GM18951 (cell line): Measurements from ENCODE around the gene MIB1.

ENCODE experiments used
- POLR2A ChIP-seq: IDR thresholded peaks from 4 replicates; pipeline ENCODE4 v1.6.1; 2011; ENCODE audit warnings: mild to moderate bottlenecking; ENCODE audit not compliant: insufficient read length, insufficient read depth; ENCODE audit errors: extremely low read depth
- in situ Hi-C: fragments of 300-500 bp; cut with MboI; formaldehyde crosslinking; loops from one replicate; pipeline ENCODE4 v1.12.0; 2022; ENCODE audit warnings: low sequenced_read_pairs, mixed read lengths, inconsistent platforms; ENCODE audit not compliant: unreplicated experiment

MIB1 gene

GRCh38 chr18:21901423-21901945 lies 160.9 kb downstream of the MIB1 start:
- in situ Hi-C loops: no loop called here
- TF ChIP-seq POLR2A: no peak

- in situ Hi-C loops: no loop called here
- TF ChIP-seq POLR2A: no peak
Observed at GRCh38 chr18:21903709-21904108, 163.1 kb downstream of the MIB1 start.

- no peak for TF ChIP-seq POLR2A
- in situ Hi-C loops: no loop called here
Observed at GRCh38 chr18:21904856-21905255, 164.3 kb downstream of the MIB1 start.

GRCh38 chr18:21907451-21907850 lies 166.9 kb downstream of the MIB1 start:
- in situ Hi-C loops: no loop called here
- TF ChIP-seq POLR2A: no peak

- in situ Hi-C loops: no loop called here
- no peak for TF ChIP-seq POLR2A
Observed at GRCh38 chr18:21908711-21909110, 168.1 kb downstream of the MIB1 start.

GRCh38 chr18:21910906-21911305 lies 170.3 kb downstream of the MIB1 start:
- in situ Hi-C loops: no loop called here
- TF ChIP-seq POLR2A: no peak

GRCh38 chr18:21911551-21911950 lies 171.0 kb downstream of the MIB1 start:
- in situ Hi-C loops: no loop called here
- no peak for TF ChIP-seq POLR2A

GRCh38 chr18:21912339-21913239 lies 172.0 kb downstream of the MIB1 start:
- no peak for TF ChIP-seq POLR2A
- in situ Hi-C loops: no loop called here

GRCh38 chr18:21914739-21915319 lies 174.2 kb downstream of the MIB1 start:
- no peak for TF ChIP-seq POLR2A
- in situ Hi-C loops: no loop called here

GRCh38 chr18:21915546-21915945 lies 175.0 kb downstream of the MIB1 start:
- in situ Hi-C loops: no loop called here
- no peak for TF ChIP-seq POLR2A

- in situ Hi-C loops: no loop called here
- no peak for TF ChIP-seq POLR2A
Observed at GRCh38 chr18:21916594-21916993, 176.0 kb downstream of the MIB1 start.

- in situ Hi-C loops: no loop called here
- no peak for TF ChIP-seq POLR2A
Observed at GRCh38 chr18:21918693-21919092, 178.1 kb downstream of the MIB1 start.
